ENCODE data around the gene ERAL1.

- TF ChIP-seq, protein P1, sequence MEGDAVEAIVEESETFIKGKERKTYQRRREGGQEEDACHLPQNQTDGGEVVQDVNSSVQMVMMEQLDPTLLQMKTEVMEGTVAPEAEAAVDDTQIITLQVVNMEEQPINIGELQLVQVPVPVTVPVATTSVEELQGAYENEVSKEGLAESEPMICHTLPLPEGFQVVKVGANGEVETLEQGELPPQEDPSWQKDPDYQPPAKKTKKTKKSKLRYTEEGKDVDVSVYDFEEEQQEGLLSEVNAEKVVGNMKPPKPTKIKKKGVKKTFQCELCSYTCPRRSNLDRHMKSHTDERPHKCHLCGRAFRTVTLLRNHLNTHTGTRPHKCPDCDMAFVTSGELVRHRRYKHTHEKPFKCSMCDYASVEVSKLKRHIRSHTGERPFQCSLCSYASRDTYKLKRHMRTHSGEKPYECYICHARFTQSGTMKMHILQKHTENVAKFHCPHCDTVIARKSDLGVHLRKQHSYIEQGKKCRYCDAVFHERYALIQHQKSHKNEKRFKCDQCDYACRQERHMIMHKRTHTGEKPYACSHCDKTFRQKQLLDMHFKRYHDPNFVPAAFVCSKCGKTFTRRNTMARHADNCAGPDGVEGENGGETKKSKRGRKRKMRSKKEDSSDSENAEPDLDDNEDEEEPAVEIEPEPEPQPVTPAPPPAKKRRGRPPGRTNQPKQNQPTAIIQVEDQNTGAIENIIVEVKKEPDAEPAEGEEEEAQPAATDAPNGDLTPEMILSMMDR (IDR thresholded peaks at IDR 0.05) = no peak
- no peak for TF ChIP-seq ZFX (IDR thresholded peaks at IDR 0.05; ENCODE audit: borderline replicate concordance)
These were observed 19.9 kb downstream of the ERAL1 start for GRCh38 chr17:28874750-28875149.
